Gastrocnemius medialis (tissue), 4 donors: ENCODE results near the gene KIFBP. TPM values are rescaled to one million over a fixed set of nuclear protein-coding genes. Genes with fewer than 3 reads are reported as not detected.
A peak's percentile ranks its signal among the peaks of the same experiment; 100 is the strongest.
"Not testable (repeated sequence)": the region's sequence is repeated elsewhere in the genome, so short reads cannot be mapped to it uniquely, and the experiment has no call there.

Source experiments
- ATAC-seq, 2 donors: fragments of 150-250 bp; one replicate each; pipeline ENCODE4 v1.9.1; 2016
- DNase-seq, 2 donors: peaks; one replicate each; pipeline ENCODE4 v3.0.0-alpha.2; 2019
- H3K27ac ChIP-seq, 4 donors: fragments of 200-600 bp; sonication (generic); 1 replicate in 1 of 4; 2 replicates in 3 of 4; pipeline ENCODE4 v1.5.1; 2016 to 2018; ENCODE audit warnings: mild to moderate bottlenecking in 2 of 4, moderate library complexity in 1 of 4
- H3K27me3 ChIP-seq, 3 donors: fragments of 200-600 bp; sonication (generic) in 2 of 3; 1 replicate in 1 of 3; 2 replicates in 2 of 3; pipeline versions ENCODE4 v1.5.1 to v1.6.0; 2016 to 2019; ENCODE audit warnings: mild to moderate bottlenecking in 1 of 3, moderate library complexity in 1 of 3
- H3K36me3 ChIP-seq, 2 donors: fragments of 200-600 bp; sonication (generic) in 1 of 2; one replicate each; pipeline ENCODE4 v1.5.1; 2017 to 2018
- H3K4me1 ChIP-seq, 2 donors: fragments of 200-600 bp; sonication (generic) in 1 of 2; one replicate each; pipeline ENCODE4 v1.5.1; 2016 to 2017; ENCODE audit warnings: mild to moderate bottlenecking in 2 of 2
- H3K4me3 ChIP-seq, 4 donors: fragments of 200-600 bp; sonication (generic) in 3 of 4; 1 replicate in 1 of 4; 2 replicates in 3 of 4; pipeline ENCODE4 v1.5.1; 2016 to 2019; ENCODE audit warnings: mild to moderate bottlenecking in 2 of 4
- H3K9me3 ChIP-seq, 3 donors: fragments of 200-600 bp; sonication (generic) in 2 of 3; 1 replicate in 1 of 3; 2 replicates in 2 of 3; pipeline ENCODE4 v1.5.1; 2016 to 2019
- POLR2A ChIP-seq, 2 donors: fragments of 450-650 bp; IDR thresholded peaks; one replicate each; pipeline ENCODE4 v1.6.1; 2017; ENCODE audit warnings: antibody characterized with exemption in 2 of 2, mild to moderate bottlenecking in 2 of 2, moderate library complexity in 2 of 2
- in situ Hi-C, 4 donors: fragments of 200-750 bp; cut with MboI; loops; one replicate each; pipeline versions ENCODE4 v1.15.0 to v1.8.0; 2017; ENCODE audit warnings: low sequenced_read_pairs in 4 of 4
- intact Hi-C: fragments of 100-400 bp; cut with DNase I; formaldehyde crosslinking; loops from one replicate; pipeline ENCODE4 v1.15.1; 2023; ENCODE audit warnings: low total_unique reads
- total RNA-seq, 4 donors: library from RNA; depleted of rRNA; stranded (reverse); fragments of >200 nt; gene quantifications; one replicate each; pipeline versions ENCODE4 v1.1.0 to v1.2.3, GENCODE V29; 2016
- TF ChIP-seq, protein P1 (sequence below), 5 experiments: fragments of 450-650 bp in 3 of 5; fragments of 200-600 bp in 2 of 5; sonication (generic) in 2 of 5; IDR thresholded peaks in 4 of 5; conservative IDR thresholded peaks in 1 of 5; 1 replicate in 4 of 5; 2 replicates in 1 of 5; pipeline ENCODE4 v1.5.1; 2016 to 2019; ENCODE audit warnings: antibody characterized with exemption in 5 of 5, mild to moderate bottlenecking in 3 of 5, moderate library complexity in 3 of 5

The KIFBP gene
- 10 to 100 TPM; 24.0 to 41.3 (median 33.9) TPM for total RNA-seq

- no peaks in the 10 kb centered on the region for H3K9me3 ChIP-seq
- peak within 1 kb of the TSS; percentile 78 to 87 (median 84) for H3K27ac ChIP-seq
- intact Hi-C loops, result loop anchor here (1.0 to 2.0 kb wide), 3 partner anchors 32 to 134 kb away; partner anchors contain the start of gene DDX21
- peaks cover 0 to 20% of the 10 kb centered on the region in 2 donors for H3K36me3 ChIP-seq
- H3K4me1 ChIP-seq, result peaks cover 35 to 45% of the 10 kb centered on the region in 2 donors
- TF ChIP-seq POLR2A (IDR thresholded peaks at IDR 0.05), result peak; percentile 57 to 73
- TF ChIP-seq, protein P1, sequence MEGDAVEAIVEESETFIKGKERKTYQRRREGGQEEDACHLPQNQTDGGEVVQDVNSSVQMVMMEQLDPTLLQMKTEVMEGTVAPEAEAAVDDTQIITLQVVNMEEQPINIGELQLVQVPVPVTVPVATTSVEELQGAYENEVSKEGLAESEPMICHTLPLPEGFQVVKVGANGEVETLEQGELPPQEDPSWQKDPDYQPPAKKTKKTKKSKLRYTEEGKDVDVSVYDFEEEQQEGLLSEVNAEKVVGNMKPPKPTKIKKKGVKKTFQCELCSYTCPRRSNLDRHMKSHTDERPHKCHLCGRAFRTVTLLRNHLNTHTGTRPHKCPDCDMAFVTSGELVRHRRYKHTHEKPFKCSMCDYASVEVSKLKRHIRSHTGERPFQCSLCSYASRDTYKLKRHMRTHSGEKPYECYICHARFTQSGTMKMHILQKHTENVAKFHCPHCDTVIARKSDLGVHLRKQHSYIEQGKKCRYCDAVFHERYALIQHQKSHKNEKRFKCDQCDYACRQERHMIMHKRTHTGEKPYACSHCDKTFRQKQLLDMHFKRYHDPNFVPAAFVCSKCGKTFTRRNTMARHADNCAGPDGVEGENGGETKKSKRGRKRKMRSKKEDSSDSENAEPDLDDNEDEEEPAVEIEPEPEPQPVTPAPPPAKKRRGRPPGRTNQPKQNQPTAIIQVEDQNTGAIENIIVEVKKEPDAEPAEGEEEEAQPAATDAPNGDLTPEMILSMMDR (IDR thresholded peaks at IDR 0.05 in 4 of 5, conservative IDR thresholded peaks at IDR 0.05 in 1 of 5), result peak in 4 of 5 experiments; percentile 17 to 60 (median 44)
- DNase-seq, result peak; percentile 88 to 92
- ATAC-seq, result peak; percentile 98
- H3K4me3 ChIP-seq, result peak within 1 kb of the TSS; percentile 90 to 92 (median 90)
- no peaks in the 10 kb centered on the region for H3K27me3 ChIP-seq
- in situ Hi-C loops, result loop anchor here in 2 of 4 donors (10.0 to 25.0 kb wide), 3 partner anchors 196 to 424 kb away; partner anchors contain the start of genes SUPV3L1 (in 1 of the 2) and TACR2 (in 1 of the 2)
These were observed at the start of gene KIFBP for GRCh38 chr10:68988530-68989316. KIFBP (plus strand) TSS chr10:68988803; CDS start chr10:68988833, 30 bp downstream.

DNA sequence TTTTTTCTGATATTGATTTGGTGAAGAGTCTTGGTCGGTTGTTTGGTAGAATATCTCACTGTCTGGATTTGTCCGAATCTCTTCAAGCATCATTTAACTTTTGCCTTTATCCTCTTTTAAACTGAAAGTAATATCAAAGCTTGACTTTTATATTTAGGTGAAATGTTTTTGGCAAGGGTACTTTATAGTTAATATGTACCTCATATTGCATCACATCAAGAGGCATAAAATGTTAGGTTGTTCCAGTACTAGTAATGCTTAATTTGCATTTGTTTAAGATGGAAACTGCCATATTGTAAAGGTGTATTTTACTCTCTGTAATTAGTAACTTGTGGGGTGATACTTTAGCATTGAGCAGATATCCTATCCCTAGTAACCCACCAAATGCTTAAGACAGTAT is 49.7 kb upstream of the KIFBP start:
- DNase-seq (no peak), ATAC-seq (no peak)
- intact Hi-C loops (no loop called here), in situ Hi-C loops (no loop called here)
- TF ChIP-seq, protein P1 (IDR thresholded peaks at IDR 0.05 in 4 of 5, conservative IDR thresholded peaks at IDR 0.05 in 1 of 5), result no peak
- TF ChIP-seq POLR2A (IDR thresholded peaks at IDR 0.05), result no peak
- Histone ChIP-seq H3K9me3 (no peaks in the 10 kb centered on the region), H3K27ac (no peak overlapping the region), H3K36me3 (peaks cover 0 to 29% of the 10 kb centered on the region in 2 donors), H3K27me3 (no peaks in the 10 kb centered on the region), H3K4me1 (peaks cover 0 to 7% of the 10 kb centered on the region in 2 donors), H3K4me3 (no peak overlapping the region)

GRCh38 chr10:68940917-68941316 is 47.7 kb upstream of the KIFBP start:
- DNase-seq, in situ Hi-C loops, H3K27me3 ChIP-seq, H3K27ac ChIP-seq, H3K4me3 ChIP-seq, H3K9me3 ChIP-seq, intact Hi-C loops, ATAC-seq, H3K4me1 ChIP-seq: not testable (repeated sequence)
- H3K36me3 ChIP-seq, result peaks cover 0 to 42% of the 10 kb centered on the region in 2 donors

- H3K4me3 ChIP-seq, result no peak overlapping the region
- no peaks in the 10 kb centered on the region for H3K27me3 ChIP-seq
- intact Hi-C loops (no loop called here), in situ Hi-C loops (no loop called here)
- no peak overlapping the region for H3K27ac ChIP-seq
- no peaks in the 10 kb centered on the region for H3K9me3 ChIP-seq
- DNase-seq, result no peak
- peaks cover 4 to 44% of the 10 kb centered on the region in 2 donors for H3K36me3 ChIP-seq
- H3K4me1 ChIP-seq, result peaks cover 4 to 8% of the 10 kb centered on the region in 2 donors
- TF ChIP-seq POLR2A (IDR thresholded peaks at IDR 0.05), result no peak
- TF ChIP-seq, protein P1 (IDR thresholded peaks at IDR 0.05 in 4 of 5, conservative IDR thresholded peaks at IDR 0.05 in 1 of 5), result no peak
- no peak for ATAC-seq
These were observed 38.0 kb upstream of the KIFBP start for GRCh38 chr10:68950598-68950997.

- Histone ChIP-seq H3K4me1 (peaks cover 18 to 24% of the 10 kb centered on the region in 2 donors), H3K9me3 (no peaks in the 10 kb centered on the region), H3K36me3 (peaks cover 0 to 5% of the 10 kb centered on the region in 2 donors), H3K27ac (no peak overlapping the region), H3K4me3 (peak overlapping the region in 2 of 4 donors; percentile 98), H3K27me3 (no peaks in the 10 kb centered on the region)
- in situ Hi-C loops, result no loop called here
- intact Hi-C loops, result loop anchor here (5.0 kb wide), 1 partner anchor 428 kb away; the partner anchor contains the start of gene SLC25A16
- DNase-seq (no peak), ATAC-seq (no peak)
- TF ChIP-seq, protein P1 (IDR thresholded peaks at IDR 0.05 in 4 of 5, conservative IDR thresholded peaks at IDR 0.05 in 1 of 5), result no peak
- no peak for TF ChIP-seq POLR2A (IDR thresholded peaks at IDR 0.05)
These were observed 33.7 kb upstream of the KIFBP start for GRCh38 chr10:68954904-68955303.
